ENCODE data around the gene BEST1. TPM values are rescaled to one million over a fixed set of nuclear protein-coding genes. Genes with fewer than 3 reads are reported as not detected.

The BEST1 gene
- total and polyA plus RNA-seq, 2 of the 13 experiments (the other 11 are each of a cell fraction or from before 2014, with no cell fraction given), result 0.09 to 0.65 TPM

DNA sequence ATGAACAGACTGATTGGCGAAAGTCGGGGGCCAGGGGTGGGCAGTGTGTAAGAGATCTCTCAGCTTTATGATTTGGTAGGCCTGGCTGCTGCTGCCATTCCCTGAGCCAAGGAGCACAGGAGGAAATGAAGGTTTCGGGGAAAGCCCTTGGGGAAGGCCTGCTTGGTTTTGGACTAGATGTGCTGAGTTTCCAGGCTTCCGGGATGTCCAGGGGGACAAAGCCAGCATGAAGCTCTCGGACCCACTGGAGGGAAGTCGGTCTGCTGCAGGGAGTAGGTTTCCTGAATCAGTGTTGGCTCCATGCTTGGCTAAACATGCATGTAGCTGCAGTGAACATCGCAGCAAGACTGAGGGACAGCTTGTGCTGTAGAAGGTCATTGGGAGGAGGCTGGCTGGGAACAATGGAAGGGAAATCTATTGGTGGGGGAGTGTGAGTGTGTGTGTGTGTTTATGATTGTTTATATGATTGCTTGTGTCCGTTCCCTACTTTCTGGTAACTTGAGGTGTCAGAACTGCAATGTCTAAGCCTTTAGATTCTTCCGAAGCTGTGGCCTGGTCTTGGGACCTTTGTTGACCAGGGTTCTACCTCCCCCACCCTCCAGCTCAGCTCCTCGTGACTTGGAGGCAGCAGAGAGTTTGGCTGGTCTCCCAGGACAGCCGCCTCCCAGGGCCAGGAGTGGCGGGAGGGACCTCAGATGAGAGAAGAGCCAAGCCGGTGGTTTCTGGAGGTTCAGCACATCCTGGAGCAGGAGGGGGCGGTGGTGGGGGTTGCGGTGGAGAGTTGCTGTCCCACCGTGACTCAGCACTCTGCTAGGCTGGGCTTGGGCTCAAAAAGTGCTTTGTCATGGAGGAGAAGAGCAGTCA is 21.3 kb downstream of the BEST1 start (continued):
- peak; percentile 89 for TF ChIP-seq ZFP91 (CRISPR knock-in tag; IDR thresholded peaks at IDR 0.05; ENCODE audit: borderline replicate concordance)
- peak; percentile 65; the same call in 1 of the 2 replicates for TF ChIP-seq ZNF317 (CRISPR knock-in tag; IDR thresholded peaks at IDR 0.05)
- no peak for TF ChIP-seq ZNF83 (CRISPR knock-in tag; IDR thresholded peaks at IDR 0.05; ENCODE audit: borderline replicate concordance)
- TF ChIP-seq ZNF33B (CRISPR knock-in tag; IDR thresholded peaks at IDR 0.05), result 0 out of 2 replicates have a peak, but pooled peaks have one; percentile 7
- TF ChIP-seq ZNF331 (CRISPR knock-in tag; IDR thresholded peaks at IDR 0.05), result 0 out of 2 replicates have a peak, but pooled peaks have one; percentile 75
- TF ChIP-seq TOE1 (CRISPR knock-in tag; IDR thresholded peaks at IDR 0.05), result peak; percentile 72; the same call in 1 of the 2 replicates
- TF ChIP-seq MYC (CRISPR knock-in tag; IDR thresholded peaks at IDR 0.05; ENCODE audit: borderline replicate concordance), result peak; percentile 80
- no peak for TF ChIP-seq ZNF280D (CRISPR knock-in tag; IDR thresholded peaks at IDR 0.05)
- TF ChIP-seq ONECUT2 (CRISPR knock-in tag; IDR thresholded peaks at IDR 0.05), result peak; percentile 36; the same call in 1 of the 2 replicates
- TF ChIP-seq, protein P1, sequence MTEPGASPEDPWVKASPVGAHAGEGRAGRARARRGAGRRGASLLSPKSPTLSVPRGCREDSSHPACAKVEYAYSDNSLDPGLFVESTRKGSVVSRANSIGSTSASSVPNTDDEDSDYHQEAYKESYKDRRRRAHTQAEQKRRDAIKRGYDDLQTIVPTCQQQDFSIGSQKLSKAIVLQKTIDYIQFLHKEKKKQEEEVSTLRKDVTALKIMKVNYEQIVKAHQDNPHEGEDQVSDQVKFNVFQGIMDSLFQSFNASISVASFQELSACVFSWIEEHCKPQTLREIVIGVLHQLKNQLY (CRISPR knock-in tag; IDR thresholded peaks at IDR 0.05), result peak; percentile 58
- peak; percentile 40; the same call in 1 of the 2 replicates for TF ChIP-seq CBX5 (CRISPR knock-in tag; IDR thresholded peaks at IDR 0.05; ENCODE audit: borderline replicate concordance)
- peak; percentile 100 for TF ChIP-seq NFE2L2 (IDR thresholded peaks at IDR 0.05; ENCODE audit: low read length)
- TF ChIP-seq, protein P2, sequence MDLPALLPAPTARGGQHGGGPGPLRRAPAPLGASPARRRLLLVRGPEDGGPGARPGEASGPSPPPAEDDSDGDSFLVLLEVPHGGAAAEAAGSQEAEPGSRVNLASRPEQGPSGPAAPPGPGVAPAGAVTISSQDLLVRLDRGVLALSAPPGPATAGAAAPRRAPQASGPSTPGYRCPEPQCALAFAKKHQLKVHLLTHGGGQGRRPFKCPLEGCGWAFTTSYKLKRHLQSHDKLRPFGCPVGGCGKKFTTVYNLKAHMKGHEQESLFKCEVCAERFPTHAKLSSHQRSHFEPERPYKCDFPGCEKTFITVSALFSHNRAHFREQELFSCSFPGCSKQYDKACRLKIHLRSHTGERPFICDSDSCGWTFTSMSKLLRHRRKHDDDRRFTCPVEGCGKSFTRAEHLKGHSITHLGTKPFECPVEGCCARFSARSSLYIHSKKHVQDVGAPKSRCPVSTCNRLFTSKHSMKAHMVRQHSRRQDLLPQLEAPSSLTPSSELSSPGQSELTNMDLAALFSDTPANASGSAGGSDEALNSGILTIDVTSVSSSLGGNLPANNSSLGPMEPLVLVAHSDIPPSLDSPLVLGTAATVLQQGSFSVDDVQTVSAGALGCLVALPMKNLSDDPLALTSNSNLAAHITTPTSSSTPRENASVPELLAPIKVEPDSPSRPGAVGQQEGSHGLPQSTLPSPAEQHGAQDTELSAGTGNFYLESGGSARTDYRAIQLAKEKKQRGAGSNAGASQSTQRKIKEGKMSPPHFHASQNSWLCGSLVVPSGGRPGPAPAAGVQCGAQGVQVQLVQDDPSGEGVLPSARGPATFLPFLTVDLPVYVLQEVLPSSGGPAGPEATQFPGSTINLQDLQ (CRISPR knock-in tag; IDR thresholded peaks at IDR 0.05), result peak; percentile 60; the same call in 1 of the 2 replicates
- TF ChIP-seq SP5 (CRISPR knock-in tag; IDR thresholded peaks at IDR 0.05; ENCODE audit: borderline replicate concordance, low read depth), result peak; percentile 67
- peak; percentile 46 for TF ChIP-seq CBFB (CRISPR knock-in tag; IDR thresholded peaks at IDR 0.05)
- no peak; the same call in 1 of the 2 replicates for TF ChIP-seq ZNF747 (CRISPR knock-in tag; IDR thresholded peaks at IDR 0.05; ENCODE audit: borderline replicate concordance)
- TF ChIP-seq GPN1 (CRISPR knock-in tag; IDR thresholded peaks at IDR 0.05; ENCODE audit: borderline replicate concordance), result no peak
- TF ChIP-seq ZNF274 (CRISPR knock-in tag; IDR thresholded peaks at IDR 0.05), result no peak
- peak; percentile 82; the same call in 1 of the 2 replicates for TF ChIP-seq PRMT3 (CRISPR knock-in tag; IDR thresholded peaks at IDR 0.05; ENCODE audit: borderline replicate concordance, low read depth)
- peak; percentile 9 for TF ChIP-seq TGIF2 (CRISPR knock-in tag; IDR thresholded peaks at IDR 0.05)
- TF ChIP-seq TCF7 (IDR thresholded peaks at IDR 0.05; ENCODE audit: low read depth), result no peak
- 0 out of 2 replicates have a peak, but pooled peaks have one; percentile 57 for TF ChIP-seq MIER3 (CRISPR knock-in tag; IDR thresholded peaks at IDR 0.05; ENCODE audit: borderline replicate concordance)
